Epithelial cell of esophagus (primary cell): ENCODE measurements around the gene CHST15.

Experiments used
- DNase-seq: peaks from one replicate; pipeline ENCODE4 v3.0.0; 2010; ENCODE audit warnings: low read depth
- H3K4me3 ChIP-seq: 2 replicates; pipeline ENCODE4 v1.5.1; 2011; ENCODE audit warnings: mild to moderate bottlenecking, low read length, control low read depth
- TF ChIP-seq, protein P1 (sequence below): IDR thresholded peaks from 2 replicates; pipeline ENCODE4 v1.5.1; 2011; ENCODE audit warnings: low read depth, mild to moderate bottlenecking, low read length, control low read depth, inconsistent platforms; ENCODE audit not compliant: insufficient read depth; ENCODE audit errors: missing control alignments

CHST15 gene

DNA sequence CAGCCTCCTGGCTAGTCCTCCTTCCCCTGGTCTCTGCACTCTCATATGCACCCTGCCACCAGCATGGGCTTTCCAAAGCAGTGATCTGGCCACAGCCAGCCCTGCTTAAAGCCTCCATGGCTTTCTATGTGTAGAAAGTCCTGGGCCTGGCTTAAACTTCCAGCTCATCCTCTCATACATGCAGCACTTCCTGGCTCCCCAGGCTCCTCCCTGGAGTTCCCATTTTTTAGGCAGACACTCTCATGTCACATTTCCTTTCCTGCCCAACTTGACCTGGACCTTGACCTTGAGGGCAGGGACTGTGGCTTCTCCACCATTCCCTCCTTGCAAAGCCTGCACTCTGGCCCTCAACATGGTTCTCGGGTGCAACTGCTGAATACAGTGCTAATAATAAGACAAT lies 79.5 kb downstream of the CHST15 start:
- TF ChIP-seq, protein P1, sequence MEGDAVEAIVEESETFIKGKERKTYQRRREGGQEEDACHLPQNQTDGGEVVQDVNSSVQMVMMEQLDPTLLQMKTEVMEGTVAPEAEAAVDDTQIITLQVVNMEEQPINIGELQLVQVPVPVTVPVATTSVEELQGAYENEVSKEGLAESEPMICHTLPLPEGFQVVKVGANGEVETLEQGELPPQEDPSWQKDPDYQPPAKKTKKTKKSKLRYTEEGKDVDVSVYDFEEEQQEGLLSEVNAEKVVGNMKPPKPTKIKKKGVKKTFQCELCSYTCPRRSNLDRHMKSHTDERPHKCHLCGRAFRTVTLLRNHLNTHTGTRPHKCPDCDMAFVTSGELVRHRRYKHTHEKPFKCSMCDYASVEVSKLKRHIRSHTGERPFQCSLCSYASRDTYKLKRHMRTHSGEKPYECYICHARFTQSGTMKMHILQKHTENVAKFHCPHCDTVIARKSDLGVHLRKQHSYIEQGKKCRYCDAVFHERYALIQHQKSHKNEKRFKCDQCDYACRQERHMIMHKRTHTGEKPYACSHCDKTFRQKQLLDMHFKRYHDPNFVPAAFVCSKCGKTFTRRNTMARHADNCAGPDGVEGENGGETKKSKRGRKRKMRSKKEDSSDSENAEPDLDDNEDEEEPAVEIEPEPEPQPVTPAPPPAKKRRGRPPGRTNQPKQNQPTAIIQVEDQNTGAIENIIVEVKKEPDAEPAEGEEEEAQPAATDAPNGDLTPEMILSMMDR, result no peak
- no peak overlapping the region for H3K4me3 ChIP-seq
- DNase-seq, result no peak

DNA sequence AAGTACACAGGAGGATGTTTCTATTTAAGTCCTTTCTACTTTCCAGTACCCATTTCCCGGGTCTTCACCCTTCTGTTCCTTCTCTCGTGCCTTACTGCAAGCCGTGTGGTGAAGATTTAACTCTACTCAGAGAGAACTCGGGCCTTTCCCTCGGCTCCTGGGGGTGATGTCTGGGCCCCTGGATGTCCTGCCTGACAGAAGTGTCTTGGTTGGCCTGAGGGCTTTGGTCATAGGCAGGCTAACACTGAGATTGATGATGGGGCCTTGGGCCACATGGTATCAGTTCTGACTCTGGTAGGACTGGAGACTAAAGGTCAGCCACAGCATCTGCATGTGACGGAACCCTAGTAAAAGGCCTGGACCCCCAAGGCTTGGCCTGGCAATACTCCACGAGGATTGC lies 80.4 kb downstream of the CHST15 start:
- TF ChIP-seq, protein P1, result no peak
- H3K4me3 ChIP-seq, result no peak overlapping the region
- no peak for DNase-seq

DNA sequence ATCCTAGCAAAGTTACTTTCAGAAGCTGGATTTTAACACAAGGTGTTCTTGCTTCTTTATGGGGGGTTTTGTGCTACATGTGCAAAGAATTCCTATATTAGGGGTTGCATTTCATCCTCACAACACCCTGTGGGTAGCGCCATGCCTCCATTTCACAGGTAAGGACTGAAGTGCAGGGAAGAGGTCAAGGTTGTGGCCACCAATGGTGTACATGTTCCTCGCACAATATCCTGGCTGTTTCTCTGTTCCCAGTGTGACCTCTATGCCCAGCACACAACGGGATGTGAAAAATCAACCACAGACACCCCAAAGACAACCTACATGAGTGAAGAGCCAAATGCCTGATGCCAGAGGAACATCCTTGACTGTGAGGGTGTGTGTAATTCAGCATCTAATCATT lies 80.8 kb downstream of the CHST15 start:
- no peak overlapping the region for H3K4me3 ChIP-seq
- no peak for DNase-seq

DNA sequence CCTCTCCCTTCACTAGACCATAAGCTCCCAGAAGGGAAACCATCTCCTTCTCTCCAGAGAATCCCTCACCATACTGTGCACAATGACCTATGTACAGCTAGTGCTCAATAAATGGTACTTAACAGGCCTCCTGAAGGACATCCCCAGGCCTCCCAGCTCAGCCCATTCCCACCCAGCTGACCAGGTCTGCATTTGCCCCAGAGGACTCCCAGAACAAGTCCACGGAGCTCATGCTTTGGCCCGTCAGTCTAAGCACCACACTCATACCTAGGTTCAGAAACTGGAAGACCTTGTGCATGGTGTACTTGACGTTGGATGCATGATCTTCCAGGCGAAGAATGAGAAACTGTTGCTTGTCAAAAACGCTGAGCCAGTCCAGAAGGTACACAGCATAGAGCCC lies 81.3 kb downstream of the CHST15 start:
- TF ChIP-seq, protein P1, result no peak
- no peak overlapping the region for H3K4me3 ChIP-seq
- no peak for DNase-seq

More for the DNA sequence above, 80.8 kb downstream of the CHST15 start:
- TF ChIP-seq, protein P1, result no peak

DNA sequence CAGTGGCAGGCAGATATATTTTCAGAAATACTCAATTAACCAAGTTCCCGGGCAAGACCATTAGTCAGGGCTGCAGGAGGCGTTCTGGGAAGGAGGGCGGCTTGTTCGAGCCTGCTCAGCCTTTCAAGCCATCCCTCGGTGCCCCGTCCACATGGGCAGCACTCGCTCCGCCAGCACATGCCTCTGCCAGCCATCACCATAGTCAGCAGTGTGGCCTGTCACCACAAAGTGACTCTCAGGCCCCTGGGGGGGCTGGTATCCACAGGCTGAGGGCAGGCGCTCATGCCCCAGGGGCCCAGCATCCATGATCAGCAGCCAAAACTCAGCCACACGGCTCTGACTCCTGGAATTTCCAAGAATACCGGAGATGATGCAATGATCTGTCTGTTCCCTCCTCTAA lies 81.9 kb downstream of the CHST15 start:
- no peak overlapping the region for H3K4me3 ChIP-seq
- TF ChIP-seq, protein P1, result no peak
- peak; percentile 70 for DNase-seq

DNA sequence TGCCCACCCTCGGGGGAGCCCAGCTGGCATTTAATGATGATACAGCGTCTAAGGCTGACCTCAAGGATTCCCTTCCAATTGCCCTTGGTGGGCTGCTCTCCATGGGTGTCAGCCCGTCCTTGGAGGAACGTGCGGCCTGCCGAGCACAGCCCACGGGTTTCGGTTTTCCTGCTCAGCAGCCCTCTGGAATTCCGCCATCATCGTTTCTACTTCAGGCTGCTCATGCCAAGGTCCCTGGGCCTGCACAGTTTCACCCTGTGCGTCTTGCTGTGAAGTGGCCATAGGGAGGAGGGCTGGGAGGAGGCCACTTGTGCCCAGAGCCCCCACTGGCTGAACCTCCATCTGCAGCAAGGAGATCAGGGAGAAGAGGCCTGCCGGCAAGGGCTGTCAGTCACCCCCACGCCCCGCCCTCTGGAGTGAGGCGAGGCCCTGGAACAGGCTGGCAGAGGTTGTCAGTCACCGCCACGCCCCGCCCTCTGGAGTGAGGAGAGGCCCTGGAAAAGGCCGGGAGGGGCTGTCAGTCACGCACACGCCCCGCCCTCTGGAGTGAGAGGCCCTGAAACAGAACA lies 82.8 kb downstream of the CHST15 start:
- peak; percentile 72 for DNase-seq
- no peak overlapping the region for H3K4me3 ChIP-seq
- TF ChIP-seq, protein P1, result no peak

DNA sequence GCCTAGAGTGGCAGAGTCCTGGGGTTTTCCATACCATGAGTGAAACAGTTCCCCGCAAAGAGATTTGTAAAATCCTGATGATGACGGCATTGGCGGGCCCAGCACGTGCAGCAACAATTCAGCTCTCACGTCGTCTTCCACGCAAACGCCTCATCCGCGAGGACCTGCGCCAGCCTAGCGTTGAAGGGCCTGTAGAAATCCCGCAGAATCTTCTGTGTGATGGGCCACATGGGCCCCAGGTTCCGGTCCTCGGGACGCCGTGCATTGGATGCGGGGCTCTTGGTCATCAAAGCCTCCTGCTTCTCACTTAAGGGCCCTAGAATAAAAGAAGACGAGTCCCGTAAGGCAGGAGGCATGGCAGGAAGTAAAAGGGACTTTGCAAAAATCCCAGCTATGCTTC lies 83.4 kb downstream of the CHST15 start:
- TF ChIP-seq, protein P1, result no peak
- no peak for DNase-seq
- no peak overlapping the region for H3K4me3 ChIP-seq
